HG03103 (cell line): Measurements from ENCODE around the gene ADAMTS14.
"Not testable (repeated sequence)": the region's sequence is repeated elsewhere in the genome, so short reads cannot be mapped to it uniquely, and the experiment has no call there.

ENCODE experiments used
- ATAC-seq: cut with Tn5 transposase; IDR thresholded peaks from one replicate; pipeline ENCODE4 v1.9.1; 2021; ENCODE audit warnings: low read depth; ENCODE audit not compliant: unreplicated experiment

The ADAMTS14 gene, protein sequence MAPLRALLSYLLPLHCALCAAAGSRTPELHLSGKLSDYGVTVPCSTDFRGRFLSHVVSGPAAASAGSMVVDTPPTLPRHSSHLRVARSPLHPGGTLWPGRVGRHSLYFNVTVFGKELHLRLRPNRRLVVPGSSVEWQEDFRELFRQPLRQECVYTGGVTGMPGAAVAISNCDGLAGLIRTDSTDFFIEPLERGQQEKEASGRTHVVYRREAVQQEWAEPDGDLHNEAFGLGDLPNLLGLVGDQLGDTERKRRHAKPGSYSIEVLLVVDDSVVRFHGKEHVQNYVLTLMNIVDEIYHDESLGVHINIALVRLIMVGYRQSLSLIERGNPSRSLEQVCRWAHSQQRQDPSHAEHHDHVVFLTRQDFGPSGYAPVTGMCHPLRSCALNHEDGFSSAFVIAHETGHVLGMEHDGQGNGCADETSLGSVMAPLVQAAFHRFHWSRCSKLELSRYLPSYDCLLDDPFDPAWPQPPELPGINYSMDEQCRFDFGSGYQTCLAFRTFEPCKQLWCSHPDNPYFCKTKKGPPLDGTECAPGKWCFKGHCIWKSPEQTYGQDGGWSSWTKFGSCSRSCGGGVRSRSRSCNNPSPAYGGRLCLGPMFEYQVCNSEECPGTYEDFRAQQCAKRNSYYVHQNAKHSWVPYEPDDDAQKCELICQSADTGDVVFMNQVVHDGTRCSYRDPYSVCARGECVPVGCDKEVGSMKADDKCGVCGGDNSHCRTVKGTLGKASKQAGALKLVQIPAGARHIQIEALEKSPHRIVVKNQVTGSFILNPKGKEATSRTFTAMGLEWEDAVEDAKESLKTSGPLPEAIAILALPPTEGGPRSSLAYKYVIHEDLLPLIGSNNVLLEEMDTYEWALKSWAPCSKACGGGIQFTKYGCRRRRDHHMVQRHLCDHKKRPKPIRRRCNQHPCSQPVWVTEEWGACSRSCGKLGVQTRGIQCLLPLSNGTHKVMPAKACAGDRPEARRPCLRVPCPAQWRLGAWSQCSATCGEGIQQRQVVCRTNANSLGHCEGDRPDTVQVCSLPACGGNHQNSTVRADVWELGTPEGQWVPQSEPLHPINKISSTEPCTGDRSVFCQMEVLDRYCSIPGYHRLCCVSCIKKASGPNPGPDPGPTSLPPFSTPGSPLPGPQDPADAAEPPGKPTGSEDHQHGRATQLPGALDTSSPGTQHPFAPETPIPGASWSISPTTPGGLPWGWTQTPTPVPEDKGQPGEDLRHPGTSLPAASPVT

DNA sequence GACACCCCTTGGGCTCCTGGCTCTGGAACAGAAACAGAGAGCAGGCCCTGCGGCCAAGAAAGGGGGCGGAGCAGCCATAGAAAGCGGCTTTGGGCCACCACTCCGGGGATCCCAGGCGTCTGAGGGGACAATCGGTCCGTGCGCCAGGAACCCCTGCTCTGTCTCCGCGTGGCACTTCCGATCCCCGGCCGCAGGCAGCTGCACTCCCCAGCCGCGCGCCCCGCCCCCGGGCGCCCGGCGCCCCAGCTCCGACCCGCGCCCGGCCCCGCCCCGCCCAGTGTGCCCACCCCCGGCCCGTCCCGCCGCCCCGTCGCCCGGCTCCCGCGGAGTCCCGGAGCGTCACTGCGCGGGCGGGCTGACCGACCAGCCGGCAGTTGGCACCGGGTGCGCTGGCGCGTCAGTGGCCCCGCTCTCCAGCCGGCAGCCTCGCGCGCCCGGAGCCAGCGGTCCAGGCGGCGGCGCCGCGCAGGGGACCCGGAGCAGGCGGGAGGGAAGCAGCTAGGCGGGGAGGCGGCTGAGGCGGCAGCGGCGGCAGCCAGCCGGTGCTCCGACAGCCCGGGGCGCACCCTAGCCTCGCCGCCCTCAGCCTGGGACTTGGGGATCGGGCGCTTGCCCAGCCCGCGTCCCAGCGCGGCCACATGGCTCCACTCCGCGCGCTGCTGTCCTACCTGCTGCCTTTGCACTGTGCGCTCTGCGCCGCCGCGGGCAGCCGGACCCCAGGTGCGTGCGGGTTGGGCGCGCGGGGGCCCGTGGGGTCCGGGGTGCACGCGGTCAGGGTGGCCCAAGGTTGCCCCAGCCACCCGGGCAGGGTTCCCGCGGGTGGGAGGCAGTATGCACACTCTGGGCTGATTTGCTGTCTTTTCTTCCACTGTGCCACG, at the start of gene ADAMTS14:
ADAMTS14 (plus strand) TSS at position 342 of the 878 bp plus-strand sequence; CDS start at position 639, 297 bp downstream.
- no peak for ATAC-seq

DNA sequence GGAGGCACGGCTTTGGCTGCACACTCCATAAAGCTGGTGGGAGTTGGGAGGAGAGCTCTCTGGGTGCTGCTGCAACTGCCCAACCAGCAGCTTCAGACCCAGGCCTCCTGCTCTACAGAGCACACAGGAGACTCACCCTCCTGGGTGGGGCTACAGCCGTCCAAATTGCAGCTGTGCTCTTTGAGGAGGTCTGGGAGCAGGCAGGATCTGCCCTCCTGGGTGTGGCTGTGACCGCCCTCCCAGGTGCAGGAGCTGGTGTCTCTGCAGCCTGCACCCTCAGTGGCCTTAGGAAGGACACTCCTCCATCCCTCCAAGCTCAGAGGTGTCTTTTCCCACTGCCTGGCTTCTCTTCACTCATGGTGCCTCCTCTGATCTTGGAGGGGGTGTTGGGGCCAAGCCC, 49.8 kb upstream of the ADAMTS14 start:
- no peak for ATAC-seq

DNA sequence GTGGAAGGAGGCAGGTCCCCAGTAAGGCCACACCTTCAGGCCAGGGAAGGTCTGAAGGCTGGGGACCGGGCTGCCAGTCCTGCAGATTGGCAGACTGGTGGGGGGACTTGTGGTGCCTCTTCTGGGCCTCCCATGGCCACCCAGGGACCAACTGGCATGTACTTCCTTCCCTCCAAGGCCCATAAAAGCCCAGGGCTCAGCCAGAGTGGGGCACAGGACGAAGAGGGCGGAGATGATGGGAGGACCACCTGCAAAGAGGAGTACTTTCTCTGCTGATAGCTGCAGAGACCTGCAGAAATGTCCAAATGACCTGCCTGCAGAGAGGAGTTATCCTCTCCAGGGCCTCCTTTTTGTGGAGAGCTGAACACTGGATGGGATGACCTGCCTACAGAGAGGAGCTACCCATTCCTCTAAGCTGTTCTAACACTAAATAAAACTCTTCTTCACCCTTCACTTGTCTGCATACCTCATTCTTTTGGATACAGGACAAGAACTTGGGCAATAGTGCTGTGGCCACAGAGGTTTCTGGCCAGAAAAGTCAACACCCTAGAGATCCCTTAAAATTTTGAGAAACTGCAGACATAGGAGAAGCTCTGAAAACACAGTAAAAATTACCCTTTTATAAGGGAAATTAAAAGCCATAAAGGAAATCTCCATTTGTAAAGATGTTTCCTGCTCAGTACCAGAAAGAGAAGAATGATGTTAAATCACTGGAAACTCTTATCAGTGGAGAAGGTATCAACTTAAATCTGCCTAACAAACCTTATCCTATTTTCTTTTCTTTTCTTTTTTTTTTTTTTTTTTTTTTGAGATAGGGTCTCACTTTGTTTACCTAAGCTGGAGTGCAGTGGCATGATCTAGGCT, 49.1 kb upstream of the ADAMTS14 start:
- no peak for ATAC-seq

DNA sequence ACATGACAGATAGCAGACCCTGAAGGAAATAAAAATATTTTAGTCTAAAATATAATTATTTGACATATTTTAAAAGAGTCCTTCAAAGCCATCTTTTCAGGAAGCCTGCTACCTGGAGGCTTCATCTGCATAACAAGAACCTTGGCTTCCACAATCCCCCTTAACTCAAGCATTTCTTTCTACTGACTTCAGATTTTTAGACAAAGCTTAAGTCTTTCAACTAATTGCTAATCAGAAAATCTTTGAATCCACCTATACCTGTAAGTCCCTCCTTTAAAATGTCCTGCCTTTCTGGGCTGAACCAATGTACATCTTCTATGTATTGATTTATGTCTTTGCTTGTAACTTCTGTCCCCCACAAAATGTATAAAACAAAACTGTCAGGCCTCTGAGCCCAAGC, 46.2 kb upstream of the ADAMTS14 start:
- no peak for ATAC-seq

DNA sequence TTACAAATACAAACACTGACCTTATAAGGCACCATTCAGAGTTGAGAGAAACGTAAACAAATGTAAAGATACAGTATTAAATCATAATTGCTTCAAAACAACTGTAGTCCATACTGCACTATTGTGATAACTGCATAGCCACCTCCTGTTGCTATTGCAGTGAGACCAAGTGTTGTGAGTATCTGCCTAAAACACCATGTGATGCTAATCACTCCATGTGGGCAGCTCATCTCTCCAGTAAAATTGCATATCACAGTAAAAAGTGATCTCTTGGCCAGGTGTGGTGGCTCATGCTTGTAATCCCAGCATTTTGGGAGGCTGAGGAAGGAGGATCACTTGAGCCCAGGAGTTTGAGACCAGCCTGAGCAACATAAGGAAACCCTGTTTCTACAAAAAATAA, 43.0 kb upstream of the ADAMTS14 start:
- ATAC-seq = no peak

DNA sequence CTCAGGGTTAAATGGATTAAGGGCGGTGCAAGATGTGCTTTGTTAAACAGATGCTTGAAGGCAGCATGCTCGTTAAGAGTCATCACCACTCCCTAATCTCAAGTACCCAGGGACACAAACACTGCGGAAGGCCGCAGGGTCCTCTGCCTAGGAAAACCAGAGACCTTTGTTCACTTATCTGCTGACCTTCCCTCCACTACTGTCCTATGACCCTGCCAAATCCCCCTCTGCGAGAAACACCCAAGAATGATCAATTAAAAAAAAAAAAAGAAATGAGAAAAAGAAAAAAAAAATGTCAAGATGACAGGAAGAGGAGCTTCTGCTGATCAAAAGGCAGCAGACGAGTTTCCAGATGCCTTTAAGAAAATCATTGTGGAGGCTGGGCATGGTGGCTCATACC, 40.6 kb upstream of the ADAMTS14 start:
- ATAC-seq = not testable (repeated sequence)

DNA sequence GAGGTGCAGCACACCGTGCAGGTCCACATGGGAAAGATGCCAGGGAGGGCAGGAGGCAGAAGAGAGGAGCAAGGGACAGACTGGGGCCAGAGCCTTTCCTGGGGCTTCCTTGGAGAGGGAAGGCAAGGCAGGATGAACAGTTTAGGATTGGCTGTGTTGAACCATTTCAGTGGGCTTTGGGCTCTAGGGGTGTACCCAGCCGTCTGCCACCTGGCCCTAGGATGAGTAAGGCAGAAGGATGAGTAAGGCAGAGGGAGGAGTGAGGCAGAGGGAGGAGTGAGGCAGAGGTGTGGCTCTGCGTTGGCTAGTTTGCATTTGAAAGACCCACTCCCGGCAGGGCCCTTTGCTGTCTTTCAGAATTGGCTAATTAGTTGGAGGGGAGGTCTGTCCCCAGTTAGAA, 38.3 kb upstream of the ADAMTS14 start:
- no peak for ATAC-seq

DNA sequence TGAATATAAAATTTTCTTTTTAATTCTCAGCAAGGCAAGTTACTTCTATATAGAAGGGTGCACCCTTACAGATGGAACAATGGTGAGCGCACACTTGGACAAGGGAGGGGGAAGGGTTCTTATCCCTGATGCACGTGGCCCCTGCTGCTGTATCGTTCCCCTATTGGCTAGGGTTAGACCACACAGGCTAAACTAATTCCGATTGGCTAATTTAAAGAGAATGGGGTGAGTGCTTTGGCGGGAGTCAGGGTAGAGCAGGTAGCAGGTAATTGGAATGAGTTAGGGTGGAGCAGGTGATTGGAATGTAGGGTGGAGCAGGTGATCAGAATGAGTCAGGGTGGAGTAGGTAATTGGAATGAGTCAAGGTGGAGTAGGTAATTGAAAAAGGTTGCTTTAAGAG, 37.8 kb upstream of the ADAMTS14 start:
- not testable (repeated sequence) for ATAC-seq

DNA sequence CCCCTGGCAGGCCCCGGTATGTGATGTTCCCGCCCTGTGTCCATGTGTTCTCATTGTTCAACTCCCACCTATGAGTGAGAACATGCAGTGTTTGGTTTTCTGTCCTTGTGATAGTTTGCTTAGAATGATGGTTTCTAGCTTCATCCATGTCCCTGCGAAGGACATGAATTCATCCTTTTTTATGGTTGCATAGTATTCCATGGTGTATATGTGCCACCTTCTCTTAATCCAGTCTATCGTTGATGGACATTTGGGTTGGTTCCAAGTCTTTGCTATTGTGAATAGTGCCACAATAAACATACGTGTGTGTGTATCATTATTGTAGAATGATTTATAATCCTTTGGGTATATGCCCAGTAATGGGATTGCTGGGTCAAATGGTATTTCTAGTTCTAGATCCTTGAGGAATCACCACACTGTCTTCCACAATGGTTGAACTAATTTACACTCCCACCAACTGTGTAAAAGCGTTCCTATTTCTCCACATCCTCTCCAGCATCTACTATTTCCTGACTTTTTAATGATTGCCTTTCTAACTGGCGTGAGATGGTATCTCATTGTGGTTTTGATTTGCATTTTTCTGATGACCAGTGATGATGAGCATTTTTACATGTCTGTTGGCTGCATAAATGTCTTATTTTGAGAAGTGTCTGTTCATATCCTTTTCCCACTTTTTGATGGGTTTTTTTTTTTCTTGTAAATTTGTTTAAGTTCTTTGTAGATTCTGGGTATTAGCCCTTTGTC, 32.5 kb upstream of the ADAMTS14 start:
- ATAC-seq = not testable (repeated sequence)

DNA sequence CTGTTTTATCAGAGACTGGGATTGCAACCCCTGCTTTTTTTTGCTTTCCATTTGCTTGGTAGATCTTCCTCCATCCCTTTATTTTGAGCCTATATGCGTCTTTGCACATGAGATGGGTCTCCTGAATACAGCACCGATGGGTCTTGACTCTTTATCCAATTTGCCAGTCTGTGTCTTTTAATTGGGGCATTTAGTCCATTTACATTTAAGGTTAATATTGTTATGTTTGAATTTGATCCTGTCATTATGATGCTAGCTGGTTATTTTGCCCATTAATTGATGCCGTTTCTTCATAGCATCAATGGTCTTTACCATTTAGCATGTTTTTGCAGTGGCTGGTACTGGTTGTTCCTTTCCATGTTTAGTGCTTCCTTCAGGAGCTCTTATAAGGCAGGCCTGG, 29.0 kb upstream of the ADAMTS14 start:
- ATAC-seq = not testable (repeated sequence)

DNA sequence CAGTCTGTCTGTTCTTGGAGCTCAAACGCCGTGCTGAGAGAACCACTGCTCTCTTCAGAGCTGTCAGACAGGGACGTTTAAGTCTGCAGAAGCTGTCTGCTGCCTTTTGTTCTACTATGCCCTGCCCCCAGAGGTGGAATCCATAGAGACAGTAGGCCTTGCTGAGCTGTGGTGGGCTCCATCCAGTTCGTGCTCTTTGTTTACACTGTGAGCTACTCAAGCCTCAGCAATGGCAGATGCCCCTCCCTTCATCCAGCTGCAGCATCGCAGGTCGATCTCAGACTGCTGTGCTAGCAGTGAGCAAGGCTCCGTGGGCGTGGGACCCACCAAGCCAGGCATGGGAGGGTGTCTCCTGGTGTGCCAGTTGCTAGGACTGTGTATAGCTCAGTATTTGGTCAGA, 27.3 kb upstream of the ADAMTS14 start:
- not testable (repeated sequence) for ATAC-seq

DNA sequence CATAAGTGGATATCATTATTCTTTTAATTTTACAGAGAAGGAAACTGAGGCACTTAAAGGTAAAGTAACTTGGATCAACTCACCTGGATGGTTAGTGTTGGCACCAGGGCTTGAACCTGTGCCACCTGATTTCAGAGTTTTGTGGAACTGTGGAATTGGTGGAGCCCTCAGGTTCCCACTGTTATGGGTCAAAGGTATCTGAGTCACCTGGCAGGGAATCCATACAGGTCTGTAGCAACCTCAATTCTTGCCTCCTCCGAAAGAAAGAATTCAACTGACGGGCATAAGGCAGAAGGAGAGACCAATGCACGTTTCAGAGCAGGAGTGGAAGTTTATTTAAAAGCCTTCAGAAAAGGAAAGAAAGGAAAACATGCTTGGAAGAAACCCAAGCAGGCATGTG, 25.2 kb upstream of the ADAMTS14 start:
- ATAC-seq = no peak

DNA sequence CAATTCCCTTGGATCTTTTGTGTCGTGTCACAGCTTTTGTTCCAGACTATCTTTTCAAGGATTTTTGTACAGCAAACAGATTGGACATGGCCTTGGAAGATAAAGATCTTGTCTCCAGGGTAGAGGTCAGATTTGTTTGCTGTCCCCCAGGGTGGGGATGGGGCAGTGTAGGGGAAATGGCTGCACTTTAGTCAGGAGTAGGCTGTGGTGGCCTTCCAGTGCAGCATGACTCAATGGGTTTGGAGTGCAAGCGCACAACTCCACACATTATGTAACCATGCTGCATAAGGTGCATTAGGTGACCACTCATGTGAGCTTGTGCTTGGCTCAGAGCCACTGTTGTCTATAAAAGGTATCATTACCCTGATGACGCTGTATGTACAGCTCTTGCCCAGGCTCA, 23.9 kb upstream of the ADAMTS14 start:
- no peak for ATAC-seq

DNA sequence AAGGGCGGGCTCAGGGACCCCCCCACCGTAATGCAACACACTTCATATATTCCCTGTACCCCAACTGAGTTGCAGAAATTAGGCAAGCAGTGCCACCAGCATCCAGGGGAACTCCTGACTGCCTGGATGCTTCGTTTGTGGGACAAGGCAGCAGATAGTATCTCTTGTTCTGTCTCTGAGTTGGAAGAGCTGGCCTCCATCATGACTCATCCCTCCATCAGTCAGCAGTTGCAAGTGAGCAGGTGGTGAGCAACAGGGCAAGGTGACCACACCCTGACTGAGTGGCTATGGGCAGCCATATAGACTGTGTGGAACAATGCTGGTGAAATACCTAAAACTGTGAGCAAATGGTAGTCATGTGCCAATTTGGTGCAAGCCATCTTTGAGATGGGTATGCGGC, 22.8 kb upstream of the ADAMTS14 start:
- ATAC-seq = no peak

DNA sequence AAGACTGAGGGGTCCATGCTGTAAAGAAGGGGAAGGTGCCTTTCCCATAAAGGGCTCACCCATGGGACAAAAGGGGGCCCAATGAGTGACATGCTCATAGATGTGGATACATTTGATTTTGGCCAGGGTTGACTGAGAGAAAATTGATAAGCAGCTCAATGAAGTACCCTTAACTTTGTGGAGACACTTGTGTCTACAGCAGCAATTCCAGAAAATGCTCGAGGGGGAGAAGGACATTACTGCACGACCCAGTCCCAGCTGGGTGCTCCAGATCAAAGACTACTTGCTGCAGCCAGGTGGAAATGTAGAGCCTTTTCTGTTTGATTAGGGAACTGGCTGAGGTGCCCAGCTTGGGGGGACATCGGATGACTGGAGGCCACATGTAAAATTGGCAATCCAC, 22.2 kb upstream of the ADAMTS14 start:
- ATAC-seq = no peak

DNA sequence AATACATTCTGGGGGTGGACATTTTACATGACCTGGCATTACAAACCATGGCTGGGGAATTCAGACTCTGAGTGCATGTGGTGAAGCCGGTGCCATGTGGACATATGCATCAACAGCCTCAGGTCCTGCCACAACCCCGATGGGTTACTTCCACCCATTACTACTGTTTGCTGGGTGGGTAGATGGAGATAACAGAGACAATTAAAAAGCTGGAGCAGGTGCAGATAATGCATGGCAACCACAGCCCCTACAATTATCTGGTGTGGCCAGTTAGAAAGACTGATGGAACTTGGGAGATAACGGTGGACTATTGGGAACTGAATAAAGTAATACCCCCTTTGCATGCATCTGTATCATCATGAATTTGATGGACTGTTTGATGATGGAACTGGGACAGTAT, 21.6 kb upstream of the ADAMTS14 start:
- ATAC-seq = no peak

DNA sequence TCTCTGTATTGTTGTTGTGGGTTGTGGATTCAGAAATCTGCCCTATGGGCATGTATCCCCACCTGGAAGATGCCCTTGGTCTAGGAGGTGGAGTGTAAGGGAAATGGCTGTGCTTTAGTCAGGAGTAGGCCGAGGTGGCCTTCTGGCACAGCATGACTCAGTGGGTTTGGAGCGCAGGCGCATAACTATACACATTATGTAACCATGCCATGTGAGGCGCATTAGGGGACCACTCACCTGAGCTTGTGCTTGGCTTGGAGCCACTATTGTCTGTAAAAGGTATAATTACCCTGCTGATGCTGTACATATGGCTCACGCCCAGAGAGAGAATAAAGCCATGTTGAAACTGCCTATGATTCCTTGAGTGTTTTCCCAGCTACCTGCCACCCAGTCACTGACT, 20.6 kb upstream of the ADAMTS14 start:
- ATAC-seq = no peak
